ENCODE results near the gene DLG2.

Gene DLG2

GRCh38 chr11:83677730-83678129 lies 1949.4 kb downstream of the DLG2 start:
- no peak for DNase-seq (ENCODE audit: low spot score)

GRCh38 chr11:83676056-83676601 lies 1951.0 kb downstream of the DLG2 start:
- DNase-seq (ENCODE audit: low spot score), result no peak

DNA sequence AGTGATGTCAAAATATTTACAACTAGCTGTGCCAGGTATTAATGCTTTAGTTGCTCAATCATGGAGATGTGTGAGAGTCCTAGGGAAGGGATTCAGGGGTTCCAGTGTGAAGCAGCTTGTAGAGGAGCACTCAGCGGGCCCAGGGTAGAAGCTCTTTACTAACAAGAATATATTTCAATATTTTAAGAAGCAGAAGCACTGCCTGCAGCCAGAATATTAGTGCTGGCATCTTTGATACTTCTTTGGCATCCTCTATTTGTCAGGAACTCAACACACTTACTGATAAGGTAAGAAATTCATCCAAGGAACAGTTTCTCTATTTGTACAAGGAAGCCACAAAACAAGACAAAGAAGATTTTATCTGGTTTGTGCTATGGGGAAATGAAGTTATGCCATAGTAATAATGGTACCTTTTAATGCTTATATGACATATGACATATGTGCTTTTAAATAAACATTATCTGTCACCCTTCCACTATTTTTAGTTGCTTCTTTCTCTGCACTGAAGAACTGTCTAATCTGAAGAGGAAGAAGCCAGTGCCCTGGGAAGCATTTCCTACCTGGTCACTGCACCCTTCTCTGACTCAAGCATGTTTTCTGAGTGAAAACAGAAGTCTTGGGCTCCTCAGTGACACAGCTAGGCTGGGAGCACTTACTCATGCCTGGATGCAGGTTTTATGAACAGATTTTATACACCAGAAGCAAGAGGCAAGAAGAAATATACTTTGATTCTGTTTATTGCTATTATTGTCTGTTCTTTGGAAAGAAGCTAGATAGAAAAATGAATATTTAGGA lies 1952.8 kb downstream of the DLG2 start:
- DNase-seq (ENCODE audit: low spot score), result no peak

GRCh38 chr11:83671289-83671688 lies 1955.9 kb downstream of the DLG2 start:
- no peak for DNase-seq (ENCODE audit: low spot score)

DNA sequence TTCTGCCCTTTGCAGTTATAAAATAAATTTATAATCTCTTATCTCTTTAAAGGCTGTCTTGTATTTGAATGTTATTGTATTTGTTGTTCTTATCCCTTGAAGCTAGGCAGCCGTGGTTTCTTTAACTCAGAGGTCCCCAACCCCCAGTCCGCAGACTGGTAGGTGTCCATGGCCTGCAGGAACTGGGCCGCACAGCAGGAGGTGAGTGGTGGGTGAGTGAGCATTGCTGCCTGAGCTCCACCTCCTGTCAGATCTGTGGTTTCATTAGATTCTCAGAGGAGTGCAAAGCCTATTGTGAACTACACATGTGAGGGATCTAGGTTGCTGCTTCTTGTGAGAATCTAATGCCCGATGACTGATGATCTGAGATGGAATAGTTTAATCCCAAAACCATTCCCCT lies 1961.0 kb downstream of the DLG2 start:
- DNase-seq (ENCODE audit: low spot score), result no peak

GRCh38 chr11:83663988-83664387 lies 1963.2 kb downstream of the DLG2 start:
- DNase-seq (ENCODE audit: low spot score), result no peak

GRCh38 chr11:83663446-83663845 lies 1963.7 kb downstream of the DLG2 start:
- DNase-seq (ENCODE audit: low spot score), result no peak

GRCh38 chr11:83662494-83662893 lies 1964.7 kb downstream of the DLG2 start:
- DNase-seq (ENCODE audit: low spot score), result no peak

GRCh38 chr11:83661491-83662350 lies 1965.4 kb downstream of the DLG2 start:
- DNase-seq (ENCODE audit: low spot score), result no peak

DNA sequence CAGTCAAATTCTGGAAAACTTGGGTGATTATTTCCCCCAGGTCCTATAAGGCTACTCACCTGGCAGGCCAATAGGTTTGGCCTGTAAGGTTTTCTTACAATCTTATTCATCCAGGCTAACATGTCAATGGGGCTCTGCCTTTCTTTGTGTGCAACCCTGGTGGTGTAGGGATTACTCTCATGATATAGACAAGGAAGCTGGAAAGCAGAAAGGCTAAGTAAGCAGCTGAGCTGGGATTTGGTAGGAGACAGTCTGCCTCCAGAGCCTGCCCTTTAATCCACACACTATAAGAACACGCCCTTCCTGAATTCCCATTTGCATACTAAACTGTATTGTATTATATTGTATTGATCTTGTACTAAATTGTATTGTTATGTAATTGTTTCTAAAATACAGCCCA lies 1967.7 kb downstream of the DLG2 start:
- no peak for DNase-seq (ENCODE audit: low spot score)

DNA sequence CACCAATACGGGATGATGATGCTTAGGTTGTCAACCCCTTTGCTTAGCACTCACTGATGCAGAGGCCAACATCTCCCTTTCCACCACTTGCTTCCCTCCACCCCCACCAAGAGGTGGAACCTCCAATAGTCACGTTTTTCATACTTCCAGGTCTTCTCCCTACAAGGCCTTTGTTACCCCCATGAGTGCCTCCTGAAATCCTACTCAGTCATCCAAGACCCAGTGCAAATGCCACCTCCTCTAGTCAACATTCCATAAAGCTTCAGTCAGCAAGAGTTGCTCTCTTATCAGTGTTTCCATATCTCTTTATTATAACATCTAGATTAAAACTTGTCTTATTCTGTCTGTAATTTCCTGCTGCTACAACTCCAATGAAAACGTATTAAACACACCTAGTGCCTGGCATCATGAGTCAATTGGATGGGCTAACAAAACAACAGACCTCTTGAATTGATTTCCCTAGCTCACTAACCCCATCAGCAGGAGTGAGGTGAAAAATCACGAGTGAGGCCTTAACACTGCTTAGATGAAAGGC lies 1970.3 kb downstream of the DLG2 start:
- DNase-seq (ENCODE audit: low spot score), result no peak

DNA sequence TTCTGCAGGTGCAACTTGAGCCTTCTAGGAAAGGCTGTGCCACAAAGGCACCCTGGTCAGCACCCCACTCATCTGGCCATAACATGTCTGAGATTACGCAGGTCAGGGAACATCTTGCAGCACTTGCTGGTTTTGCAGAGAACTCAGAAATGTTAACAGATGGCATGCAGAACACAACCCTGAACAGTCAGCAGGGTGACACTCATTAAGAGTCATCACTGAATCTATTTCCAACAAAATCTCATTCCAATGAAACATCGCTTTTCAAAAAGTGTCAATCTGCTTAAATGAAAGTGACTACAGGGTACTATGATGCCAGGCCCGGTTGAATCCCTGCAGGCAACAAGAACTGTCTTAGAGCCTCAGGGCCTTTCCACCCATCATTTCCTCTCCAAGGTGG lies 1971.2 kb downstream of the DLG2 start:
- DNase-seq (ENCODE audit: low spot score), result no peak

DNA sequence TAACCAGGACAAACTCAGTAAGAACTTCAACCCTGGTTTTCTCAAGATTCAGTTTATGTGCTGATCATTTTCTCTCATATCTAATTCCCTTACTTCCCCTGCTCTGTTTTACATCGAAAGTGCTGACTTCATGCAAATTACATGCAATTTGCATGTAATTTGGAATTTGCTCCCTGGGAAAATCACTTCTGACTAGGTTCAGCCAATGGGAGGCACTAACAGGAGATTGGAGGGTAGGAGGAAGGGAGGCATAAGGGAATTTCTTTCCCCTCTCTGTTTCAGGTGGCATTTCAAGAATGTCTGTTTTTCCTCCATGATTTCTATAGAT lies 1977.7 kb downstream of the DLG2 start:
- DNase-seq (ENCODE audit: low spot score), result no peak

- DNase-seq (ENCODE audit: low spot score), result no peak
Observed at GRCh38 chr11:83648610-83649527, 1978.3 kb downstream of the DLG2 start.

DNA sequence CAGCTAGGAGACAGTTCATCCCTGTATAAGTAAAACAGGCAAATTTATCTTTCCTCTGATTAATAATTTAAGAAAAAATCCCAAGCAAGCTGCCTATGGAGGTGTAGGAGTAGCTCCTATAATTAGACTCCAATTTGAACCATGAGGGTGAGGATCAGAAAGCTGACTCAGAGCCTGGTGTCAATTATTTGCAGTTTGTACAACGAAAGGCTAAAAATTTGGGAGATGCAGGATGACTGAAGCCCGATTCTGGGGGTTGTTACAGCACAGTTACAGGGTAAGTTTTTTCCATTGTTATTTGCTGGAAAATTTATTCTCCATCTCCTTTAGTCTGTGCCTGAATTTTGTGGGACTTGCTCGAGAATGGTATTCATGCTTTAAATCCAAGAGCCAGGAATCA lies 1981.6 kb downstream of the DLG2 start:
- DNase-seq (ENCODE audit: low spot score), result no peak

DNA sequence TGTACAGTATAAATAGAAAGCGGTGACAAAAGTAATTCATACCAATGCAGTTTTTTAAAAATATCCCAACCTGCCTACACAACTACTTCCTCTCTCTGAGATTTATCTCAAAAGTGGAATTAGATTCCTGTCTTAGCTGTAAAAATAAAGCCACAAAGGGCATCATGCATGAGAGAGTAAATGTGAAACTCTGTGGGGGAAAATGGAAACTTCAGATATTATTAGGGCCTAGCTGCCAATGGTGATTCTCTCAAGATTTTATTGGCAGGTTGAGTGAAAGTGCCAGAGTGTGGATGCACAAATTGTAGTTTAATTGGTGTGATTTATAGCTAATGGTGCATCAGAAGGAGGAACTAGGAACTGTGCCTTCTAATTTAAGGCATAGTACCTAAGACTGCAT lies 1984.0 kb downstream of the DLG2 start:
- DNase-seq (ENCODE audit: low spot score), result no peak

- no peak for DNase-seq (ENCODE audit: low spot score)
Observed at GRCh38 chr11:83642500-83642899, 1984.6 kb downstream of the DLG2 start.

DNA sequence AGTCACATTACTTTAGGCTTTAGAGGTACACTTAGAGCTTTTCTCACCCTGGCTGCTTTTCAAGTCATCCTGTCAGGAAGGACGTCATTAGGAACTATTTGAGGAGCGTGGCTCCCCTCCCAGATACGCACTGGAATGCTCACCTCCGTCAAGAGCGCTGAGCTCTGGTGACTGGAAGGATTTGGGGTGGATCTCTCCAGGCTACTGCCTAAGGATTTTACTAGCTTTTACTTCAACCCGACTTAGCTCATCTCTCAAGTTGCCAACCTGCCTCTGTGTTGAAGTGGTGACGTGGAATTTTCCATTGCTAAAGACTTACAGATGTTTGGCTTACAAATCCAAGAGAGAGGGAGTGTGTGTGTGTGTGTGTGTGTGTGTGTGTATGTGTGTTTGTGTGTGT lies 1985.6 kb downstream of the DLG2 start:
- DNase-seq (ENCODE audit: low spot score), result no peak

GRCh38 chr11:83639995-83640758 lies 1987.0 kb downstream of the DLG2 start:
- DNase-seq (ENCODE audit: low spot score), result no peak

GRCh38 chr11:83635166-83635565 lies 1992.0 kb downstream of the DLG2 start:
- DNase-seq (ENCODE audit: low spot score), result no peak

DNA sequence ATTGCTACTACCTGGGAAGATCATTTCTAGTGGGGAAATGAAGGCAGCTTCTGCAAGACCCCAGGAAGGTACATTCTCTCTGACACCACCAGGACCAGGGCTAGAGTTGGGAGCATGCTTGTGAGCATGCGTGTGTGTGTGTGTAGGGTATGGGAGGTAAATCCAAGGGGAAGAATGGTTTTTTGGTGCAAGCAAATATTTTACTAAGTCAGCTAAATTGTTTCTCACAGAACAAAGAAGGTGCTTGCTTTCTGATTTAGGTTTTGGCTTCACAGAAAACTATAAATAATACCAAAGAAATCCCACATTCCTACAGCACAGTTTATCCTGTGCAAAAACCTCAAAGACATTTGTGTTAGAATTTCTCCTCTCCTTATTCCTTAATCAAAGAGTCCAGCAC lies 1996.9 kb downstream of the DLG2 start:
- no peak for DNase-seq (ENCODE audit: low spot score)
